Muscle layer of duodenum (tissue), 2 donors: Measurements from ENCODE around the gene PUSL1.

Experiments used
- H3K27ac ChIP-seq: one replicate; pipeline ENCODE4 v1.7.0; 2013; ENCODE audit warnings: mild to moderate bottlenecking, low read length
- H3K27me3 ChIP-seq: one replicate; pipeline ENCODE4 v1.7.0; 2013; ENCODE audit warnings: low read depth, mild to moderate bottlenecking, control low read depth, low read length
- H3K36me3 ChIP-seq, 2 donors: one replicate each; pipeline ENCODE4 v1.7.0; 2013; ENCODE audit warnings: low read length in 2 of 2, control low read depth in 1 of 2, mild to moderate bottlenecking in 1 of 2; ENCODE audit not compliant: insufficient read depth in 2 of 2, control insufficient read depth in 1 of 2
- H3K4me1 ChIP-seq, 2 donors: one replicate each; pipeline ENCODE4 v1.7.0; 2013; ENCODE audit warnings: low read length in 2 of 2, mild to moderate bottlenecking in 2 of 2, control low read depth in 1 of 2, moderate library complexity in 1 of 2; ENCODE audit not compliant: insufficient read depth in 2 of 2, control insufficient read depth in 1 of 2
- H3K4me3 ChIP-seq, 2 donors: one replicate each; pipeline ENCODE4 v1.7.0; 2013; ENCODE audit warnings: low read length in 2 of 2, low read depth in 1 of 2, mild to moderate bottlenecking in 1 of 2
- H3K9me3 ChIP-seq, 2 donors: one replicate each; pipeline ENCODE4 v1.7.0; 2013; ENCODE audit warnings: low read length in 2 of 2, control low read depth in 1 of 2, mild to moderate bottlenecking in 1 of 2; ENCODE audit not compliant: control insufficient read depth in 1 of 2
- donor health status: healthy.

The PUSL1 gene

DNA sequence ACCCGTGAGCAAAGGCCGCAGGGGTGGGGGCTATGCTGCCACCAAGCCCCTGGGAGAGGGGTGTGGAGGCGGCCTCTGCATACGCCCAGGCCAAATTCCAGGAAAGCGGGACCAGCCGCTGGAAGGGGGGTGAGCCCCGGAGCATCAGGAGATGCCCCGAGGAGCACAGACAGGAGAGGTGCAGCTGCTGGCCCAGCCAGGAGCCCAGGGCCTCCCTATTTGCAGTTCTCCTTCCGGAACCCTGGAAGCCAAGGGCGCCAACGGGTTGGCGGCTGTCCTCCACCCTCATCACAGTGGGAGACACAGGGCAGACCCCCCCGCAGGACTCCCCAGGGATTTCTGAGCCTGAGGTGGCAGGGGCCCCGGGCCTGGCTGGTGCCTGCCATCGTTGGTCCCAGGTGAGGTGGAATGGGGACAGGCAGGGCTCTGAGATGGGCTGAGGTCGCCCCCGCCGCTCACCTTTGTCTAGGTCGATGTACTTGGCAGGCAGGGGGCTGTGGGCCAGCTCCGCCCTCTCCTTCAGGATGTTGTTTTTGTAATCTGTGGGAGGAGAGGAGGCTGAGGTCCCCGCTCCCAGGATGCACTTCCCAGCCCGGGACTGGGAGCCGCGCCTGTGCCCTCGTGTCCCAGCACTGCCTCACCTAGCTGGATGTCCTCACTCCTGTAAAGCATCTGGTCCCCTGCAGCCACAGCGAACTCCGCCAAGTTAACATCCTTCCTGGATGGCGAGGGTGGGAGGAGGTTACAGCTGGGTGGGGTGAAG, 45.2 kb downstream of the PUSL1 start:
- peaks cover 7% of the 10 kb centered on the region for H3K27me3 ChIP-seq
- H3K27ac ChIP-seq: no peak overlapping the region
- H3K4me3 ChIP-seq: no peak overlapping the region

DNA sequence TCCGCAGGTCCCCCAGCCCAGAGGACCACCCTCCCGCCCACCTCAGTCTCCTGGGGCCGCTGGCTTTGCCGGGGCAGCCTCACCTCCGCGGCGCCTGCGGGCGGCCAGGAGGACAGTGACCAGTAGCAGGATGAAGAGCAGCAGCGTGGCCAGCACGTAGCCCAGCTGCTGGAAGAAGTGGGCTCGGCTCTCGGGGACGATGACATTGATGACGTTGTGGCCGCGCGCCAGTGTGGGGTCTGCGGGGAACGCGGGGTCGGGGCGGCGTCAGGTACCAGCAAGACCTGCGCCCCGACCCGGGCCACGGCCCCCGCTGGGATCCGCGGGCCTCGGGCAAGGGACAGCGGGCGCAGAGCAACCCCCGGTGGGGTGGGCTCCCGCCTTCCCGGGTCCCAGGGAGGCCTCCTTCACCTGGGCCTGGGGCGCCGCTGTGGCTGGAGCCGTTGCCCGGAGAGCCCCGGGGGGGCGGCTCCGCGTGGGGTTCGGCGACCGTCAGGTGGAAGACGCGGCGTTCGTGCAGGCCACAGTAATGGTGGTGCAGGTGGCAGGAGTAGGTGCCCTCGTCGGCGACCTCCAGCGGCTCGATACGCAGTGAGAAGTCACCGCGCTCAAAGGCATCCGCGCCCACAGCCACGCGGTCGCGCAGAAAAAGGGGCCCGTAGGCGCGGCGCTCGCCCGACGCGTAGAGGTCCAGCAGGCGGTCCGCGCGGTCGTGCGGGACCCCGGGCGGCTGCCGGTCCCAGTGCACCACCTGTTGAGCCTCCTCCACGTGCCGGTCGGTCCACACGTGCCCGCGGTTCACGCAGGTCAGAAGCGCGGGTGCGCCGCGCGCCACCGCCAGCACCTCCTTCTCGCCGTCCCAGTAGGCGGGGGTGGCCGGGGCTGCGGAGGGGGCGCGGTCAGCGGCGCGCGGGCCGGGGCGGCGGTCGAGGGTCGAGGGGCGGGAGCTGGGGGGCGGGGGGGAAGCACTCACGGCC, 46.2 kb downstream of the PUSL1 start:
- no peak overlapping the region for H3K4me3 ChIP-seq
- H3K4me1 ChIP-seq: peaks cover 0 to 65% of the 10 kb centered on the region in 2 donors
- no peak overlapping the region for H3K27ac ChIP-seq
- H3K36me3 ChIP-seq: peaks cover 0 to 9% of the 10 kb centered on the region in 2 donors
- peaks cover 7% of the 10 kb centered on the region for H3K27me3 ChIP-seq
- H3K9me3 ChIP-seq: no peaks in the 10 kb centered on the region

More for the DNA sequence above, 45.2 kb downstream of the PUSL1 start:
- peaks cover 0 to 9% of the 10 kb centered on the region in 2 donors for H3K36me3 ChIP-seq
- H3K4me1 ChIP-seq: peaks cover 0 to 57% of the 10 kb centered on the region in 2 donors
- no peaks in the 10 kb centered on the region for H3K9me3 ChIP-seq

DNA sequence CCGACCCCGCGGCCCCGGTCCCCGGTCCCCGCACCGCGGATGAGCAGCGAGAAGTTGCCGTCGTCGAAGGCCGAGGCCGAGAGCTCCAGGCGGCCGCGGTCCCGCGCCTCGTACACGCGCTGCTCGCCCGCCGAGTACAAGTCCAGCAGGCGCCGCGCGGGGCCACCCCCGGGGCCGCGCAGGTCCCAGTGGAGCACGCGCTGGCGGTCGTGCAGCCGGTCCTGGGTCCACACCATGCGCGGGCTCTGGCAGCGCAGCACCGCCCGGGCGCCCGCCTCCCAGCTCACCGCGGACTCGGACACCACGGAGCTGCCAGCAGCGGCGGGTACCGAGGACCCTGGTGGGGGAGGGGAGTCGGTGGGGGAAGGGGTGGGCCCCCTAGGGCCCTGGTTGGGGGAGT, 47.0 kb downstream of the PUSL1 start:
- Histone ChIP-seq H3K9me3 (no peaks in the 10 kb centered on the region), H3K4me1 (peaks cover 0 to 72% of the 10 kb centered on the region in 2 donors), H3K4me3 (peak overlapping the region in 1 of 2 donors; percentile 40), H3K27me3 (peaks cover 7% of the 10 kb centered on the region), H3K36me3 (peaks cover 0 to 9% of the 10 kb centered on the region in 2 donors), H3K27ac (no peak overlapping the region)

GRCh38 chr1:1356166-1356795, 47.9 kb downstream of the PUSL1 start:
- H3K27ac ChIP-seq: no peak overlapping the region
- H3K4me3 ChIP-seq: peak overlapping the region; percentile 56 to 72
- peaks cover 0 to 9% of the 10 kb centered on the region in 2 donors for H3K36me3 ChIP-seq
- peaks cover 6 to 78% of the 10 kb centered on the region in 2 donors for H3K4me1 ChIP-seq
- peaks cover 7% of the 10 kb centered on the region for H3K27me3 ChIP-seq
- H3K9me3 ChIP-seq: no peaks in the 10 kb centered on the region

GRCh38 chr1:1356796-1357401, 48.5 kb downstream of the PUSL1 start:
- Histone ChIP-seq H3K27ac (no peak overlapping the region), H3K9me3 (no peaks in the 10 kb centered on the region), H3K4me3 (peak overlapping the region; percentile 56 to 72), H3K36me3 (peaks cover 0 to 9% of the 10 kb centered on the region in 2 donors), H3K4me1 (peaks cover 6 to 76% of the 10 kb centered on the region in 2 donors), H3K27me3 (peaks cover 7% of the 10 kb centered on the region)

GRCh38 chr1:1357871-1358432, 49.6 kb downstream of the PUSL1 start:
- Histone ChIP-seq H3K9me3 (no peaks in the 10 kb centered on the region), H3K4me1 (peaks cover 6 to 65% of the 10 kb centered on the region in 2 donors), H3K36me3 (peaks cover 0 to 9% of the 10 kb centered on the region in 2 donors), H3K4me3 (peak overlapping the region; percentile 56 to 72), H3K27me3 (peaks cover 1% of the 10 kb centered on the region), H3K27ac (peak overlapping the region; percentile 51)

DNA sequence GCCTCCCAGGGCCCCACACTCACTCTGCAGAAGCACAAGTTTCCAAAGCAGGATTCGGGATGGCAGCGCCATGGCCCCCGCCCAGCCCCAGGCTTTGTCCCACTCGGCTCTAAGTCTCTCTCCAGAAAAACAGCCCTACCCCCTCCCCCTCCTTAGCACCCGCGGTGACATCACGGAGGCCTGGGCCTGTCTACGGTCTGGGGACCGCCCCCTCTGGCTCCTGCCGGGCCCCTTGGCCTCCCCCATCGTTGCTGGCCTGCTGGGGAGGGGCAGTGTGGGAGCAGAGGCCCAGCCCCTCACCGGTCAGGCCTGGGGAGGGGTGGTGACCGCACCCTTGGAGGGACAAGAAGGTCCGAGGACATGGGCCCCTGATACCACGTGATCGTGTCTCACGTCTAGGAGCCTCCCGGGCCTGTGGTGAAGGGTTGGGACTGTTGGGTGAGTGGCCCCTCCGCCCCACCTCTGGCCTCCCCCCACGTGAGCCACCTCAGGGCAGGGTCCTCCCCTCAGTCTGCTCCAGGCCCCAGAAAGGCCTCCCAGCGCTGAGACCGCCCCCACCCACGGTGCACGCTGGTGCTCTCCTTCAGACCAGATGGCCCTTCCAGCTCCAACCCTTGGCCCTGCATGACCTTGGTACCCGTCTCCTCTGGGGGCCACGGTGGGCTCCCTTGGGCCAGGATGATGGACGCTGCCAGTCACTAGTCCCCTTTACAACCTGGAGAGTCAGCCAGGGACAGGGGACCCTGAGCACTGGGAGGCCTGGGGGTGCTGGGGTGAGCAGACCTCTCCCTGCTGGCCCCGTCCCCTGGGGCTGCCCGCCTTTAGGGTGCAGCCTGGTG, 50.3 kb downstream of the PUSL1 start, which contains the start of gene MXRA8:
TSS of gene MXRA8 (minus strand) at position 123 of the 839 bp plus-strand sequence. CDS start at position 72, 51 bp downstream.
- Histone ChIP-seq H3K4me3 (peak within 1 kb of the TSS; percentile 56 to 72), H3K36me3 (peaks cover 0 to 5% of the 10 kb centered on the region in 2 donors), H3K27me3 (no peaks in the 10 kb centered on the region), H3K27ac (peak within 1 kb of the TSS; percentile 51), H3K9me3 (no peaks in the 10 kb centered on the region), H3K4me1 (peaks cover 6 to 58% of the 10 kb centered on the region in 2 donors)

GRCh38 chr1:1359308-1359663, 50.9 kb downstream of the PUSL1 start:
- Histone ChIP-seq H3K4me3 (peak overlapping the region in 1 of 2 donors; percentile 72), H3K27ac (peak overlapping the region; percentile 23), H3K9me3 (no peaks in the 10 kb centered on the region), H3K27me3 (no peaks in the 10 kb centered on the region), H3K36me3 (peaks cover 0 to 3% of the 10 kb centered on the region in 2 donors), H3K4me1 (peaks cover 6 to 52% of the 10 kb centered on the region in 2 donors)

GRCh38 chr1:1359664-1360468, 51.5 kb downstream of the PUSL1 start:
- Histone ChIP-seq H3K4me1 (peaks cover 6 to 46% of the 10 kb centered on the region in 2 donors), H3K9me3 (no peaks in the 10 kb centered on the region), H3K4me3 (peak overlapping the region in 1 of 2 donors; percentile 72), H3K27ac (peak overlapping the region; percentile 23), H3K36me3 (no peaks in the 10 kb centered on the region), H3K27me3 (no peaks in the 10 kb centered on the region)
